Adrenal gland (tissue), 19 donors: ENCODE data around the gene CDKL2. TPM values are rescaled to one million over a fixed set of nuclear protein-coding genes. Genes with fewer than 3 reads are reported as not detected.

Experiments
- DNase-seq, 7 donors: peaks; one replicate each; pipeline ENCODE4 v3.0.0-alpha.2; 2019 to 2020
- H3K27ac ChIP-seq, 5 donors: fragments of 200-600 bp; sonication (generic) in 4 of 5; 1 replicate in 3 of 5; 2 replicates in 2 of 5; pipeline versions ENCODE4 v1.5.1 to v1.8.0; 2016 to 2020; ENCODE audit warnings: mild to moderate bottlenecking in 1 of 5
- H3K27me3 ChIP-seq: fragments of 200-600 bp; 2 replicates; pipeline ENCODE4 v1.8.0; 2021
- H3K36me3 ChIP-seq, 2 donors: fragments of 200-600 bp; replicated peaks in 1 of 2; 1 replicate in 1 of 2; 2 replicates in 1 of 2; pipeline versions ENCODE4 v1.5.1 to v1.8.0; 2018 to 2022
- H3K4me1 ChIP-seq, 2 donors: fragments of 200-600 bp; replicated peaks in 1 of 2; 1 replicate in 1 of 2; 2 replicates in 1 of 2; pipeline versions ENCODE4 v1.5.1 to v1.8.0; 2018 to 2021
- H3K4me3 ChIP-seq, 4 donors: fragments of 200-600 bp; sonication (generic) in 3 of 4; one replicate each; pipeline ENCODE4 v1.5.1; 2016 to 2018
- H3K9me3 ChIP-seq, 3 donors: fragments of 200-600 bp; sonication (generic) in 1 of 3; replicated peaks in 1 of 3; 1 replicate in 2 of 3; 2 replicates in 1 of 3; pipeline versions ENCODE4 v1.5.1 to v1.8.0; 2016 to 2021
- POLR2A ChIP-seq, 2 donors: fragments of 450-650 bp; IDR thresholded peaks; one replicate each; pipeline ENCODE4 v1.6.1; 2017; ENCODE audit warnings: antibody characterized with exemption in 2 of 2, mild to moderate bottlenecking in 2 of 2, moderate library complexity in 1 of 2
- WGBS, 4 donors: extraction: QIAGEN DNeasy Blood & Tissue Kit in 2 of 4; methylation state at CpG; one replicate each; pipeline versions ENCODE4 v1.1.5 to v1.1.7; 2013 to 2017; 5-methylcytosine and 5-hydroxymethylcytosine counted together
- intact Hi-C, 2 donors: fragments of 100-400 bp; cut with DNase I; formaldehyde crosslinking; loops; one replicate each; pipeline versions ENCODE4 v1.14.1 to v1.15.0; 2022 to 2023
- long read RNA-seq, 10 donors: library from polyadenylated mRNA in 3 of 10; unstranded in 2 of 10; stranded (forward) in 1 of 10; transcript quantifications; one replicate each; pipeline ENCODE4 v2.0.0 and lab custom pipeline, GENCODE V29; 2021 to 2026
- polyA plus RNA-seq, 3 donors: library from polyadenylated mRNA; stranded (reverse); fragments of 200-250 nt in 2 of 3; fragments of 350-450 nt in 1 of 3; fragmentation: Illumina TruSeq in 1 of 3; extraction: RNeasy Lipid Tissue Mini Kit (QIAGEN cat#74804) in 1 of 3; gene quantifications; one replicate each; pipeline ENCODE4 v1.2.3, GENCODE V29; 2013 to 2014
- total RNA-seq, 9 donors: library from RNA; depleted of rRNA in 4 of 9; stranded (reverse); fragments of >200 nt in 4 of 9; fragments of 120-200 nt in 1 of 9; fragmentation: NEBNext Ultra II Directional in 1 of 9; extraction: Animal tissue kit (Norgen Biotek cat#: 25700) in 1 of 9; gene quantifications; one replicate each; pipeline versions ENCODE4 v1.1.0 to v1.2.4, GENCODE V29; 2013 to 2023
- TF ChIP-seq, protein P1 (sequence below), 6 experiments: fragments of 450-650 bp in 4 of 6; fragments of 200-600 bp in 2 of 6; sonication (generic) in 1 of 6; IDR thresholded peaks; 1 replicate in 5 of 6; 2 replicates in 1 of 6; pipeline versions ENCODE4 v1.5.1 to v1.8.0; 2016 to 2021; ENCODE audit warnings: antibody characterized with exemption in 6 of 6, mild to moderate bottlenecking in 2 of 6, moderate library complexity in 1 of 6
- donor health status: healthy with polysubstance abuse.
- donor health status: Bipolar disorder and iron deficiency.
- donor health status: DM: yes; HTN: yes; CAD: no.
- donor health status: DM: no; HTN: no; CAD: no.
- donor health status: DM: no; HTN: no; CAD: no.
- donor health status: DM: yes; HTN: yes; CAD: no.

The CDKL2 gene
- total RNA-seq = 1 to 10 TPM in 2 of 9 donors, under 1 TPM in 7; 0.17 to 1.8 (median 0.63) TPM
- 1 to 10 TPM in 1 of 3 donors, under 1 TPM in 2; 0.13 to 1.1 (median 0.32) TPM for polyA plus RNA-seq
- long read RNA-seq, donor 1 = 0 reads
- long read RNA-seq, donor 2 = 0 reads
- long read RNA-seq, donor 3 = 0 reads
- long read RNA-seq, donor 4, partial matches to known transcripts = 0 of 2 reads
- long read RNA-seq, donor 4, other reads (novel, unspliced or antisense) = 2 of 2 reads
- long read RNA-seq, donor 5 = 0 reads
- long read RNA-seq, donor 6, partial matches to known transcripts = 3 of 3 reads
- long read RNA-seq, donor 6, other reads (novel, unspliced or antisense) = 0 of 3 reads
- long read RNA-seq, donor 7 = 0 reads
- long read RNA-seq, donor 8 = 0 reads
- long read RNA-seq, donor 9 = 0 reads
- long read RNA-seq, donor 10 = 0 reads

DNA sequence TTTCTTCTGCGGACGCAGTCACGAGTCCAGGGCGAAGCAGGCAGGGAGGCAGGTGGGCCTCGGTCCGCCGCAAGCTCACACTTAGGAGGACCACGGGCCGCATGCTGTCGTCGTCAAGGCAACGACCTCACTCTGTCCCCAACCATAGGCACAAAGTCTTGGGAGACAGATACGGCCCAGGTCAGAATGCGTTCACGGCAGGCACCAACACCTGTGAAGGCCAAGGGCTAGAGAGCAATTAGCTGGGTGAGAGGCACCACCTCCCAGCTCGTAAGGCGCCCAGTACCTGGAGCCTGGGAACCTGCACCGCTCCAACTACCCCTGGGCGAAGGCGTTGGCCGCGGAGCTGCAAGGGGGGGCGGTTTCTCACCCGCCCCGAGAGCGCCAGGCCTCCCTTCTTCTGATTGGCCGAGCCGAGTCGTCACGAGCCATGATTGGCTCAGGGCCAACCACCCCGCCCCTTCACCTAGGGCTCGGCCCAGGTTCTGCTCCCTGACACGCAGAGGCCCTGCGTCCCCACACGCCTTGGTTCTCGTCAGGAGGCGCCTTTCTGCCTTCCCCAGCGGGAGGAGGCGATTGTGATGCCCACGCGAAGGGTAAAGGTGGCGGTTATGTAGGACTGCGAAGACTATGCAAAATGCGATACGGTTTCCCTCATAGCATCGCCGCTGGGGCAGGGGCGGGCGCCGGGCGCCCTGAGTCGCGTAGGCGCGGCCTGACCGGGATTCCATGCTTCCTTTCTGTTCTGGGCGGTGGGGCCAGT is at the start of gene CDKL2:
Gene CDKL2, minus strand, starts transcription at position 355 of the 763 bp plus-strand sequence. CDS start 4,540 bp downstream, outside the sequence.
- WGBS, 4 donors = 1 to 5% (median 2%) methylated on average over 8 to 57 of the region's 57 CpGs
- DNase-seq = peak; percentile 85 to 95 (median 87)
- Histone ChIP-seq H3K4me3 (peak within 1 kb of the TSS; percentile 52 to 72 (median 58)), H3K9me3 (no peaks in the 10 kb centered on the region), H3K27me3 (no peaks in the 10 kb centered on the region), H3K27ac (peak within 1 kb of the TSS in 1 of 5 donors; percentile 13), H3K36me3 (no peaks in the 10 kb centered on the region), H3K4me1 (peaks cover 0 to 3% of the 10 kb centered on the region in 2 donors)
- intact Hi-C loops = no loop called here
- TF ChIP-seq, protein P1, sequence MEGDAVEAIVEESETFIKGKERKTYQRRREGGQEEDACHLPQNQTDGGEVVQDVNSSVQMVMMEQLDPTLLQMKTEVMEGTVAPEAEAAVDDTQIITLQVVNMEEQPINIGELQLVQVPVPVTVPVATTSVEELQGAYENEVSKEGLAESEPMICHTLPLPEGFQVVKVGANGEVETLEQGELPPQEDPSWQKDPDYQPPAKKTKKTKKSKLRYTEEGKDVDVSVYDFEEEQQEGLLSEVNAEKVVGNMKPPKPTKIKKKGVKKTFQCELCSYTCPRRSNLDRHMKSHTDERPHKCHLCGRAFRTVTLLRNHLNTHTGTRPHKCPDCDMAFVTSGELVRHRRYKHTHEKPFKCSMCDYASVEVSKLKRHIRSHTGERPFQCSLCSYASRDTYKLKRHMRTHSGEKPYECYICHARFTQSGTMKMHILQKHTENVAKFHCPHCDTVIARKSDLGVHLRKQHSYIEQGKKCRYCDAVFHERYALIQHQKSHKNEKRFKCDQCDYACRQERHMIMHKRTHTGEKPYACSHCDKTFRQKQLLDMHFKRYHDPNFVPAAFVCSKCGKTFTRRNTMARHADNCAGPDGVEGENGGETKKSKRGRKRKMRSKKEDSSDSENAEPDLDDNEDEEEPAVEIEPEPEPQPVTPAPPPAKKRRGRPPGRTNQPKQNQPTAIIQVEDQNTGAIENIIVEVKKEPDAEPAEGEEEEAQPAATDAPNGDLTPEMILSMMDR (IDR thresholded peaks at IDR 0.05) = no peak
- TF ChIP-seq POLR2A (IDR thresholded peaks at IDR 0.05) = no peak

DNA sequence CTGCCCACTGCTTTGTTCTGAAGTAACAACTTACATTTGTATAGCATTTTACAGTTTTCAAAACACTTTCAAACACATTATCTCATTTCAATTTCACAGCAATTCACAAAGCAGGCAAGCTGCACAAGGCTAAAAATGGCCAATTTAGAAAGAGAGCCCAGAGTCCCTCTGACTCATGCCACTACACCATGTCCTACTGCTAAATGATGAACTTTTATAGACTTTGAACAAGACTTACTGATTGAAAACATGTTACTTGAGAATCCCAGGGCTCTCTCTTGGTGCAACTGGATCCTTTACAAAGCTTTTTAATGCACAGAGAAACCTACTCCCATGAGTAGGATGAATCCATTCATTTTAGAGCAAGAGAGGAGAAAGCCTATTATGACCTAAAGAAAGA is 48.6 kb upstream of the CDKL2 start:
- TF ChIP-seq, protein P1 (IDR thresholded peaks at IDR 0.05) = no peak
- no peak for TF ChIP-seq POLR2A (IDR thresholded peaks at IDR 0.05)
- intact Hi-C loops = loop anchor here (5.0 to 10.0 kb wide), 2 partner anchors 38 to 46 kb away; partner anchors contain the start of gene USO1 (in 1 of the 2)

DNA sequence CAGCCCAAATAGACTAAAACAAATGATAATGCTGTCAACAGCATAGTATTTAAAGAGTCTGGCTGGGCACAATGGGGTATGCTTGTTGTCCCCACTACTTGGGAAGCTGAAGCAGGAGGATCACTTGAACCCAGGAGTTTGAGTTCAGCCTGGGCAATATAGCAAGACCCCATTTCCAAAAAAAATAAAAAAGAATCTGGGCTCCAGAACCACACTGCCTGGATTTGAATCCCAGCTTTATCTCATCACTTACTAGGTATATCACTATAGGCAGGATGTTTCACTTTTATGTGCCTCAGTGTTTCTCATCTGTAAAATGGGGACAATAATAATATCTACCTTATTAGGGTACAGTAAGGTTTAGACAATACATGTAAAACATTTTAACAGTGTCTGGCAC is 48.1 kb upstream of the CDKL2 start:
- DNase-seq = no peak
- Histone ChIP-seq H3K9me3 (no peaks in the 10 kb centered on the region), H3K36me3 (no peaks in the 10 kb centered on the region), H3K27me3 (no peaks in the 10 kb centered on the region), H3K27ac (no peak overlapping the region), H3K4me3 (no peak overlapping the region), H3K4me1 (peaks cover 7 to 8% of the 10 kb centered on the region in 2 donors)
- intact Hi-C loops = loop anchor here (5.0 to 10.0 kb wide), 2 partner anchors 39 to 46 kb away; partner anchors contain the start of gene USO1 (in 1 of the 2)
- no peak for TF ChIP-seq POLR2A (IDR thresholded peaks at IDR 0.05)
- TF ChIP-seq, protein P1 (IDR thresholded peaks at IDR 0.05) = no peak

More for the DNA sequence above, 48.6 kb upstream of the CDKL2 start:
- Histone ChIP-seq H3K4me3 (no peak overlapping the region), H3K9me3 (no peaks in the 10 kb centered on the region), H3K27me3 (no peaks in the 10 kb centered on the region), H3K4me1 (peaks cover 3 to 4% of the 10 kb centered on the region in 2 donors), H3K36me3 (no peaks in the 10 kb centered on the region), H3K27ac (no peak overlapping the region)
- DNase-seq = no peak

DNA sequence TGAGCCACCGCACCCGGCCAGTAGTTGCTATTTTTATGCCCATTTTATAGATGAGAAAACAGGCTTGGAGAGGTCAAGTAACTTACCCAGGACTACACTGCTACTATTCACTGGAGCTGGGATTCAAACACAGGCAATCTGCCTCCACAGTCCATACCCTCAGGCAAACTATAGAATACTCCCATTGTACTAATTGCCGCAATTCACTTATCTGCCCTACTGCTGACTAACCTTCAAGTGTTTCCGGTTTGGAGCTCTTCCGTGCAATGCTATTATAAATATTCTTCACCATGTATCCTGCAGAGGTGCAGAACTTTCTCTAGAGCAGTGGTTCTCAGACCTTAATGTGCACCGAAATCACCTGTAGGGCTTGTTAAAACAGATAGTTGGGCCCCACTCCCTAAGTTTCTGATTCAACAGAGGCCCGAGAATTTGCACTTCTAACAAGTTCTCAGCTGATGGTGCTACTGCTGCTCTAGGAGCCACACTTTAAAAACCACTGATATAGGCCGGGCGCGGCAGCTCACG is 44.7 kb upstream of the CDKL2 start:
- Histone ChIP-seq H3K4me3 (no peak overlapping the region), H3K27me3 (no peaks in the 10 kb centered on the region), H3K36me3 (no peaks in the 10 kb centered on the region), H3K9me3 (no peaks in the 10 kb centered on the region), H3K27ac (no peak overlapping the region), H3K4me1 (peaks cover 13 to 27% of the 10 kb centered on the region in 2 donors)
- WGBS, 4 donors = 92 to 96% (median 95%) methylated on average over 11 of the region's 11 CpGs
- TF ChIP-seq, protein P1 (IDR thresholded peaks at IDR 0.05) = no peak
- no peak for TF ChIP-seq POLR2A (IDR thresholded peaks at IDR 0.05)
- DNase-seq = no peak
- intact Hi-C loops = loop anchor here (5.0 to 10.0 kb wide), 2 partner anchors 42 to 50 kb away; partner anchors contain the start of gene USO1 (in 1 of the 2)
